Endothelial cell (in vitro differentiated cells): ENCODE data around the gene FAF2. TPM values are rescaled to one million over a fixed set of nuclear protein-coding genes. Genes with fewer than 3 reads are reported as not detected.

Experiments
- DNase-seq: peaks from one replicate; pipeline ENCODE4 v3.0.0; 2021; ENCODE audit warnings: low spot score
- H3K27ac Mint-ChIP-seq: one replicate; pipeline ENCODE4 v1.8.0; 2021; ENCODE audit warnings: mixed read lengths, inconsistent platforms; ENCODE audit not compliant: unreplicated experiment
- H3K27me3 Mint-ChIP-seq: one replicate; pipeline ENCODE4 v1.8.0; 2021; ENCODE audit warnings: mild to moderate bottlenecking, moderate library complexity, mixed read lengths, inconsistent platforms; ENCODE audit not compliant: unreplicated experiment
- H3K36me3 Mint-ChIP-seq: one replicate; pipeline ENCODE4 v1.8.0; 2021; ENCODE audit warnings: mild to moderate bottlenecking, low read depth, mixed read lengths, inconsistent platforms; ENCODE audit not compliant: unreplicated experiment
- H3K4me1 Mint-ChIP-seq: one replicate; pipeline ENCODE4 v1.8.0; 2021; ENCODE audit warnings: mild to moderate bottlenecking, mixed read lengths, inconsistent platforms; ENCODE audit not compliant: unreplicated experiment
- H3K4me3 Mint-ChIP-seq: one replicate; pipeline ENCODE4 v1.8.0; 2021; ENCODE audit warnings: mild to moderate bottlenecking, mixed read lengths, inconsistent platforms; ENCODE audit not compliant: unreplicated experiment
- H3K9me3 Mint-ChIP-seq: one replicate; pipeline ENCODE4 v1.8.0; 2021; ENCODE audit warnings: mixed read lengths, inconsistent platforms; ENCODE audit not compliant: unreplicated experiment
- total RNA-seq: library from RNA; stranded (reverse); fragmentation: NEBNext Ultra II Directional; extraction: Animal tissue kit (Norgen Biotek cat#: 25700); gene quantifications from one replicate; pipeline ENCODE4 v1.2.1, GENCODE V29; 2021; ENCODE audit not compliant: unreplicated experiment
- TF ChIP-seq, protein P1 (sequence below): fragments of 200-600 bp; sonication (generic); IDR thresholded peaks from one replicate; pipeline ENCODE4 v1.5.0; 2021; ENCODE audit warnings: antibody characterized with exemption; ENCODE audit not compliant: unreplicated experiment

The FAF2 gene
- total RNA-seq, 1 donor from 2014 or later: 40.6 TPM

DNA sequence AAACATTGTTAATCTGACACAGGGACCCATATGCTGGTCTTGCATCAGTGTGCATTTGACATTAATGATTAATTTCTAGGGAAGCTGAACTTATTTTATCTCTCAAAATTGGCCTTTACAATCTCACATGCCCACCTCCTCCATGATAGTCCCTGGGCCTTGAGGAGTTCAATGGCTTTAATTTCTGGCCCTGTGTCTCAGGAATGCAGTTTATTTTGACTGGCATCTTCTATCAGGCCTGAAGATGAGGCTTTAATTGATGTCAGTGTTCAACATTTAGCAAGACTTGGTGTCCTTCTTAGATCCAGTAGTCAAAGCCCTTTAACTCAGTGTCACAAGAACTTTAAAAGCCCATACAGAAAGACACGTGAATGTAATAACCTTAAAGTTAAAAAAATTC is 21.3 kb upstream of the FAF2 start:
- TF ChIP-seq, protein P1, sequence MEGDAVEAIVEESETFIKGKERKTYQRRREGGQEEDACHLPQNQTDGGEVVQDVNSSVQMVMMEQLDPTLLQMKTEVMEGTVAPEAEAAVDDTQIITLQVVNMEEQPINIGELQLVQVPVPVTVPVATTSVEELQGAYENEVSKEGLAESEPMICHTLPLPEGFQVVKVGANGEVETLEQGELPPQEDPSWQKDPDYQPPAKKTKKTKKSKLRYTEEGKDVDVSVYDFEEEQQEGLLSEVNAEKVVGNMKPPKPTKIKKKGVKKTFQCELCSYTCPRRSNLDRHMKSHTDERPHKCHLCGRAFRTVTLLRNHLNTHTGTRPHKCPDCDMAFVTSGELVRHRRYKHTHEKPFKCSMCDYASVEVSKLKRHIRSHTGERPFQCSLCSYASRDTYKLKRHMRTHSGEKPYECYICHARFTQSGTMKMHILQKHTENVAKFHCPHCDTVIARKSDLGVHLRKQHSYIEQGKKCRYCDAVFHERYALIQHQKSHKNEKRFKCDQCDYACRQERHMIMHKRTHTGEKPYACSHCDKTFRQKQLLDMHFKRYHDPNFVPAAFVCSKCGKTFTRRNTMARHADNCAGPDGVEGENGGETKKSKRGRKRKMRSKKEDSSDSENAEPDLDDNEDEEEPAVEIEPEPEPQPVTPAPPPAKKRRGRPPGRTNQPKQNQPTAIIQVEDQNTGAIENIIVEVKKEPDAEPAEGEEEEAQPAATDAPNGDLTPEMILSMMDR: no peak
- Mint-ChIP-seq H3K4me3 (no peak overlapping the region), H3K36me3 (no peaks in the 10 kb centered on the region), H3K27me3 (peaks cover 3% of the 10 kb centered on the region), H3K27ac (no peak overlapping the region), H3K4me1 (no peaks in the 10 kb centered on the region), H3K9me3 (no peaks in the 10 kb centered on the region)
- no peak for DNase-seq

DNA sequence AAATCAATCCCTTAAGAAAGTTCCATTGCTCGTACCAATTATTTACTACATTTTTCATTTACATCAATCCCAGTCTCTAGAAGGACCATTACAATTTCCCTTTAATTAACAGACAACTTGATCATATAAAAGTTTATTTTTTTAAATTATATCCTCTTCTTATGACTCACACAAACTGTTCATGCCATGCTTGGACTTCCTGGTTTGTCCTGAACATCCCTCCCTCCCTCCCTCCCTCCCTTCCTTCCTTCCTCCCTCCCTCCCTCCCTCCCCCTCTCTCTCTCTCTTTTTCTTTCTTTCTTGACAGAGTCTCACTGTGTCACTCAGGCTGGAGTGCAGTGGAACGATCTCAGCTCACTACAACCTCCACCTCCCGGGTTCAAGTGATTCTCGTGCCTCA is 20.2 kb upstream of the FAF2 start:
- Mint-ChIP-seq H3K27ac (no peak overlapping the region), H3K36me3 (peaks cover 4% of the 10 kb centered on the region), H3K4me3 (no peak overlapping the region), H3K9me3 (peaks cover 6% of the 10 kb centered on the region), H3K27me3 (peaks cover 7% of the 10 kb centered on the region), H3K4me1 (no peaks in the 10 kb centered on the region)
- TF ChIP-seq, protein P1: no peak
- DNase-seq: no peak

DNA sequence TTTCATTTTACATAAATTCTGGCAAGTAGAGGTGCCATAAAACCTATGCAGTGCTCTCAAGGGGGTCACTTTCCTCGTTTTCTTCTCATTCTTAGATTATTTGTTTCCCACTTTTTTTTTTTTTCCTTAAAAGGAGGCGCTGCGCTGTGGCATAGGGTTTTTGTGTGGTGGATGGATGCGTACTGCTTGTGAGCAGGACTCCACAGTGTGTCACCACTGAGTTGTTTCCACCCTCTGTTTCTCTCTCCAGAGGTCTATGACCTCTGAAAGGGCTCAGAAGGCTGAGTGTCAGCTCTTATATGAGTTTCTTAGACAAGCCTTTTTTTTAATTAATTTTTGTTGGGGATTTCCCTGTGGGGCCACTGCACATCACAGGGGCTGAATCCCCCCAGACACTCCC is 18.2 kb upstream of the FAF2 start:
- Mint-ChIP-seq H3K4me3 (no peak overlapping the region), H3K27me3 (peaks cover 7% of the 10 kb centered on the region), H3K36me3 (peaks cover 4% of the 10 kb centered on the region), H3K27ac (no peak overlapping the region), H3K4me1 (no peaks in the 10 kb centered on the region), H3K9me3 (peaks cover 6% of the 10 kb centered on the region)
- DNase-seq: no peak
- TF ChIP-seq, protein P1: no peak

DNA sequence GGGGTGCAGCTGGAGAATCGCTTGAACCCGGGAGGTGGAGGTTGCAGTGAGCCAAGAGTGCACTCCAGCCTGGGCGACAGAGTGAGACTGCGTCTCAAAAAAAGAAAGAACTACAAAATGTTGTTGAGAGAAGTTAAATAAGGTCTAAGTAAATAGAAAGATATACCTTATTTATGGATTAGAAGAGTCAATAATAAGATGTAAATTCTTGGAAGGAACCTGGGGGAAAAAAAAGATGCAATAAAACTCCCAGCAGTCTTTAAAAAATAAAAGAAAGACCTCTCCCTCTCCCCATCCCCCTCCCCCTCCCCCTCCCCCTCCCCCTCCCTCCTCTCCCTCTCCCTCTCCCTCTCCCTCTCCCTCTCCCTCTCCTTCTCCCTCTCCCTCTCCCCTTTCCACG is 15.5 kb upstream of the FAF2 start:
- TF ChIP-seq, protein P1: no peak
- no peak for DNase-seq
- Mint-ChIP-seq H3K4me1 (no peaks in the 10 kb centered on the region), H3K9me3 (peaks cover 6% of the 10 kb centered on the region), H3K27me3 (peaks cover 7% of the 10 kb centered on the region), H3K4me3 (no peak overlapping the region), H3K27ac (no peak overlapping the region), H3K36me3 (peaks cover 4% of the 10 kb centered on the region)

DNA sequence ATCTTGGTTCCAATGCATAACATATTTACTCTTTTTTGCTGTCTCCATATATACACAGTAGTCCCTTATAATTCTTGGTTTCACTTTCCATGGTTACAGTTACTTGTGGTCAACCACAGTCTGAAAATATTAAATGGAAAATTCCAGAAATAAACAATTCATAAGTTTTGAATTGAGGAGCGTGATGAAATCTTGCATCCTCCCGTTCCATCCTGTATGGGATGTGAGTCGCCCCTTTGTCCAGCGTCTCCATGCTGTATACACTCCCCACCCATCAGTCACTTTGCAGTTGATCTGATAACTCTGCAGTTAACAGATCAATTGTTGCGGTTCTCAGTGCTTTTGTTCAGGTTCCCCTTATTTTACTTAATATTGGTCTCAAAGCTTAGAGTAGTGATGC is 11.5 kb upstream of the FAF2 start:
- Mint-ChIP-seq H3K4me3 (no peak overlapping the region), H3K36me3 (peaks cover 4% of the 10 kb centered on the region), H3K9me3 (peaks cover 6% of the 10 kb centered on the region), H3K27me3 (peaks cover 7% of the 10 kb centered on the region), H3K27ac (no peak overlapping the region), H3K4me1 (no peaks in the 10 kb centered on the region)
- TF ChIP-seq, protein P1: no peak
- no peak for DNase-seq
